NCI-H69 (cell line): Measurements from ENCODE around the gene CDC42SE1.
A peak's percentile ranks its signal among the peaks of the same experiment; 100 is the strongest.

ENCODE experiments used
- DNase-seq: peaks from one replicate; lab custom pipeline; 2025; lab: John Stamatoyannopoulos, UW

CDC42SE1 gene

DNA sequence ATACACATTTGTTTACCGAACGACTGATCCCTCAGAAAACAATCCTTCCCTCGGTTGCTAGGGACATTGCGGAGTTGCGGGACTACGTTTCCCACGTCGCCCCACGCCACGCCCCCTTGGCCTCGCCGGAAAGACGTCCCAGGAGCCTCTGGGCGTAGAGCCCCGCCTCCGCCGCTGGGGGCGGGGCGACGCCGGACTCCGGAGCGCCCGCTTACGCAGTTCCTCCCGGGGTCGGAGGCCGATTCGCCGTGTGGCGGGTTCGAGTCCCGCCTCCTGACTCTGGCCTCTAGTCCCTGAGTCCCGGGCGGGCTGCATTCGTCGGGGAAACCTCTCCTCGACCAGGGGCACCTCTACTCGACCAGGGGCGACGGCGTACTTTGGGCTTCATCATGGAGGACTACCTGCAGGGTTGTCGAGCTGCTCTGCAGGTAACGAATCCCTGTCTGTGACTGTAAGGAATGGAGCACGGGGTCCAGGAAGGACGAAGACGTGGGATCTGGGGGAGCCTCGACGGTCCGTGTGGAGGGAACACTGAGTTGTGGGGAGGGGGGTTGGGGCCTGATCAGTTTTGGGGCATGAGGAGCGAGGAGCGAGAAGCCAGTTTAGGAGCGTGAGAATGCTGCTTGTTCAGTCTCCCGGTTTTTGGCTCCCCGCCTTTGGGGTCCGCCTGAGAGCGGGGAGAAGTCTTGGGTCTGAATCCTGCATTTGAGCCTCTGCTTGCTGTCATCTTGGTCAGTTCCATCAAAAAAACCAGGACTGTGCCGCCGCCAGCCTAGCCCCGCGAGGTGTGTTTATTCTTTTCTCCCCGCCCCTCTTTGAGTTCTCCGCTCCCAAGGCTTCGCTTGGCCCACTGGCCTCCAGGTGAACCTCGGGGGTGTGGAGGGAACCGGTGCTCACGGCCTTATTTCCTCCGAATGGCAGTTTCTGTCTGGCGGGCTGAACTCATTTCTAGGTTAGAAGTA is 50.9 kb downstream of the CDC42SE1 start, which contains the start of gene PRUNE1:
Gene PRUNE1, plus strand, starts transcription at position 206 of the 962 bp plus-strand sequence. Its CDS starts 184 bp downstream, at position 390.
- DNase-seq: peak; percentile 98

DNA sequence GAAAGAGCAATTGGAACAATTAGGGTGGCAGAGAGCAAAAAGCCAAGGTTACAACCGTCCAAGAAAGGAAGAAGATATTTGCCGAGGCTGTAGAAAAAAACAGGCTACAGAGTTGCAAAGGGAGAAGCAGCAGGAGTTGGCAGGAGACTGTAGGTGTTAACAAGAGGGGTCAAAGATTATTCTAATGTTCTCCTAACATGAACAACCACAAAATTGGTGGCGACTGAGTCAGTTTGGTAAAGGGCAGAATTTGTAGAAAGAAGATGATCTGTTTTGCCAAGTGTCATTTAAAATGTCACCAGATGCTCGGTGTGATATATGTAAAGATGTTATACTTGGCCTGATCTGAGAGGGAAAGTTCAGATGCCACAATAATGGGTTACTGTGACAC is 51.6 kb downstream of the CDC42SE1 start:
- peak; percentile 38 for DNase-seq

GRCh38 chr1:151006327-151007052 is 52.9 kb downstream of the CDC42SE1 start, which contains the start of gene MINDY1:
Gene MINDY1 (minus strand): TSS chr1:151006902. CDS start chr1:151002617, 4,285 bp downstream.
- DNase-seq: peak; percentile 93

- peak; percentile 55 for DNase-seq
Measured at GRCh38 chr1:151005729-151006319, 53.6 kb downstream of the CDC42SE1 start.

GRCh38 chr1:151003180-151003579 is 56.2 kb downstream of the CDC42SE1 start:
- DNase-seq: no peak

GRCh38 chr1:151002611-151003010 is 56.8 kb downstream of the CDC42SE1 start:
- no peak for DNase-seq

- DNase-seq: no peak
Measured at GRCh38 chr1:151002051-151002450, 57.4 kb downstream of the CDC42SE1 start.

DNA sequence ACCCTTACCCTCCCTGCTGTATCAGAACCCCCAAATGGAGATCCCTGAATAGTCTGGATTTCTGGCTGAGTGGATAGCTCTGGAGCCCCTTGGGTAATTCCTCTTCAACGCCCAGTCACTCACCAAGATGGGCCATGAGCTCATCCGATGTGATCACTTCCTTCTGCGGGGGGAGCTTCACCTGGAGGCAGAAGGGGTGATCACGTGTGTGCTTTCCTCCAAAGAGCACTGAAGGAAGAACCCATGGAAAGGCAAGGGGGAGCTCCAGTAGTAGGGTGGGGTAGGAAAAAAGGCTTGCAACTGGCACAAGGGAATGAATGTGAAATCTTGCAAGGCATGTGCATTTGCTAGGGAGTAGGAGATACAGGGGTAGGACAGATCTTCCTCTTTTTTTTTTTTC is 57.8 kb downstream of the CDC42SE1 start:
- no peak for DNase-seq
